Erythroblast (primary cell): Measurements from ENCODE around the gene KLHL5.
"Not testable (repeated sequence)": the region's sequence is repeated elsewhere in the genome, so short reads cannot be mapped to it uniquely, and the experiment has no call there.

Experiments
- DNase-seq, 2 experiments: peaks; one replicate each; lab custom pipeline; 2025; lab: John Stamatoyannopoulos, UW
- GATA1 ChIP-seq: IDR thresholded peaks from 2 replicates; pipeline ENCODE4 v1.6.1; 2011; ENCODE audit warnings: low read depth, mild to moderate bottlenecking, control low read depth, low read length, moderate library complexity
- POLR2A ChIP-seq: IDR thresholded peaks from 2 replicates; pipeline ENCODE4 v1.6.1; 2011; ENCODE audit warnings: mild to moderate bottlenecking, low read length

Gene KLHL5

GRCh38 chr4:39104255-39104654 is 42.2 kb downstream of the KLHL5 start:
- DNase-seq: no peak
- TF ChIP-seq POLR2A (no peak), GATA1 (no peak)

DNA sequence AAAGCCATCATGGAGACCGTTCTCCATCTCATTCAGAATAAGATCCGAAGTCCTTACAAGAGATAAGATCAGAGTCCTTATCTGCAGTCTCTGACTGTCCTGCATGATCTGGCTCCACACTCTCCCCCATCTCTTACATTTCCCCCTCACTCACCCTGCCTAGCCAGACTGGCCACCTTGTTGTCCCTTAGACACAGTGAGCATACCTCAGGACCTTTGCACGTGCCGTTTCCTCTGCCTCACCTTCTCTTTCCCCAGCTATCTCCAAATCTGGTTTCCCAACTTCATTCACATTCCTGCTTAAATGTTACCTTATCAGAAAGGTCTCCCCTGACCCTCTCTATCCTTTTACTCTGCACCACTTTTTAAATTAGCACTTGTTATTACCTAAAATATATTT is 44.0 kb downstream of the KLHL5 start:
- DNase-seq: no peak
- TF ChIP-seq POLR2A (no peak), GATA1 (no peak)

DNA sequence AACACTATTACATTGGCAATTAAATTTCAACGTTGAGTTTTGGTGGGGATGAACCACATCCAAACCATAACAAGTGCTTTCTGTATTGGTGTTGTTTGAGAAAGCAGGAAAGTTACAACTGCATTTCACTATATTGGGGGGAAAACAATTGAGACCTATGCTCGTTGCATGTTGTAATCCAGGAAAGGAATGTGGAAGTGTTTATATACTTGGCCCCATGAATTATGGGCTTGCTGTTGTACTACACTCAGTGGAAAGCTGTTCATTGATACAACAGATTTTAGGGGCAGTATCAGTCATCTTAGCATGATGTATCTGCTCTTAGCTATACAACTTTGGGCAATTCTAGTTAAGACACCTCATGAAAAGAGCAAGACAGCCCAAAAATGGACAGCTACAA is 52.4 kb downstream of the KLHL5 start:
- no peak for DNase-seq
- TF ChIP-seq GATA1: no peak
- no peak for TF ChIP-seq POLR2A

DNA sequence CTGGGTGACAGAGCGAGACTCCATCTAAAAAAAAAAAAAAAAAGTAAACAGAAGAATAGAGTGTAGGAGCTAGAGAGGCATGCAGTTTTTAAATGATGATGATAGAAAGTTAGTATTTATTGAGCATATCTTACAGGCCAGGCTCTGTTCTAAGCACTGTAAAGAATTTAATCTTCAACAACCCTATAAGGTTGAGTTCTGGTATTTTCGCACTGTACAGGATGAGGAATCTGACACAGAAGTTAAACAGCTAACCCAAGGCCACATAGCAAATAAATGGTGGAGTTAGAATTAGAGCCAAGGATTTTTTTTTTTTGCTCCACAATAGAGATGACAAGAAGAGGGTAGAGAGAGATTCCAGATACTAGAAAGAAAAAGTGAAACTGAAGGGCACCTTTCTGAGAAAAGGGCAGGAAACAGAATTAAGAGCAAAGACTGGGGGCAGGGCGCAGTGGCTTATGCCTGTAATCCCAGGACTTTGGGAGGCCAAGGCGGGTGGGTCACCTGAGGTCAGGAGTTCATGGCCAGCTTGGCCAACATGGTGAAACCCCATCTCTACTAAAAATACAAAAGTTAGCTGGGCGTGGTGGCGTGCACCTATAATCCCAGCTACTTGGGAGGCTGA is 56.1 kb downstream of the KLHL5 start:
- TF ChIP-seq POLR2A (no peak), GATA1 (no peak)
- DNase-seq: no peak

GRCh38 chr4:39120418-39120817 is 58.4 kb downstream of the KLHL5 start:
- TF ChIP-seq POLR2A: no peak
- no peak for DNase-seq

DNA sequence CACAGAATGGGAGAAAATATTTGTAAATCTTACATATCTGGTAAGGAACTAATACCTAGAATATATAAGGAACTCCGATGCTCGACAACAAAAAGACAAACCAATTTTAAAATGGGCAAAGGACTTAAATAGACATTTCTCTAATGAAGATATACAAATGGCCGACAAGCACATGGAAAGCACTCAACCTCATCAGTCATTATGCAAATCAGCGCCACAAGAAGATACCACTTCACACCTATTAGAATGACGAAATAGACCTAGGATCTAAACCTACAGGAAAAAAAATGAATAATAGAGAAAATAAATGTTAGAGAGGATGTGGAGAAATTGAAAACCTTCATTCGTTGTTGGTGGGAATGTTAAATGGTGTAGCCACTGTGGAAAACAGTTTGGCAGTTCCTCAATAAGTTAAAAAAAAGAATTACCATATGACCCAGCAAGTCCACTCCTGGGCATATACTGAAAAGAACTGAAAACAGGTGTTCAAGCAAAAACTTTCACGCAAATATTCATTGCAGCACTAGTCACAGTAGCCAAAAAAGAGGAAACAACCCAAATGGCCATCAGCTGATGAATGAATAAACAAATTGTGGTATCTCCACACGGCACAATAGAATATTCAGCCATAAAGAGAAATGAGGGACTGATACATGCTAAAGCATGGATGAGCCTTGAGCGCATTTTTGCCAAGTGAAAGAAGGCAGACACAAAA is 63.0 kb downstream of the KLHL5 start:
- TF ChIP-seq GATA1 (no peak), POLR2A (no peak)

DNA sequence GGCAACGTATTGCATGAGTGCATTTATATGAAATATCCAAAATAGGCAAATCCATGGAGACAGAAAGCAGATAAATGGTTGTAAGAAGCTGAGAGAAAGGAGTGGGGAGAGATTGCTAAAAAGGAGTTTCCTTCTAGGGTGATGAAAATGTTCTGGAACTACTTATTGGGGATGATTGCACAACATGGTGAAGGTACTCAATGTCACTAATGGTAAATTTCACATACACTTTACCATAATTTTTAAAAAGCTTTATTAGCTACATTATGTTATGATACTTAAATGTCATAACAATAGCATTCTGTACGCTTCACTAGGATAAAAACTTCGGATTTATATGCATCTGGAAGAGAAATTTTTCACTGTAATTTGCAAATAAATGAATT is 63.6 kb downstream of the KLHL5 start:
- no peak for DNase-seq
- no peak for TF ChIP-seq GATA1
- TF ChIP-seq POLR2A: no peak

More for the DNA sequence above, 63.0 kb downstream of the KLHL5 start:
- no peak for DNase-seq

DNA sequence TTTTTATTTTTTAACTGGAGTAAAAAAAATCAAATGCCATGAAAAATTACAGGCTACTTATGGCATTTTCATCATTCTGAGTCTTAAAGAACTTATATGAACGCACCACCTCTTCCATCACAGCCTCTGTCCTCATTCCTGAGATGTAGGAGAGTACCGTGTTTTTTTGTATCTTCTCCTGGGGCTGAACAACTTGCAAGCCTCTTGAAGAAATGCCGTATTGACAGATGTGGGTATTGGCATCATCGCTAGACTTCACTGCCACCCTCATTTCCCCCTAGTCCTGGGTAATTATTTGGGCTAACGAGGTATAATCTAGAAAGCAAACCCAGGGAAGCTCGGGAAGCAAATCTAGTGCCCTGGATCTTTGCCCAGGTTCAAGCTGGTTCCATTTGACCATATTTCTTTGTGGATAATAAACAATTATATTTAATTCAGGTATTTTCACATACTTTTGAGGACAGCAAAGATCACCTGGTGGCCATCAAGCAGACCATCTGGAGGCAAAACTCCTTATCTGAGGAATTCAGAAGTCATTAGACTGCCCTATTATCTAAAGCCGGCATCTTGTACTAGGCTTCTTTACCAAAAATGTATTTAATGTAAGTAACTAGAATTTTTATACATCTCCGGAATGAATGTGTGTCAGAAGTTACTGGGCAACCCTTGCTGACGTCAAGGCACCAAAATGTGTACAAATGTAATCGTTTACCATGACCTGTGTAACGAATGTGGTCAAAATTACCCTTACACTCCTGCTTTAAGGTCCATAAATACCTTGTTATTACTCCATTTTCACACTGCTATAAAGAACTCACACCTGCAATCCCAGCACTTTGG is 64.4 kb downstream of the KLHL5 start:
- no peak for TF ChIP-seq GATA1
- no peak for TF ChIP-seq POLR2A
- peak in 1 of 2 experiments; percentile 38 for DNase-seq

GRCh38 chr4:39133623-39134022 is 71.6 kb downstream of the KLHL5 start:
- TF ChIP-seq POLR2A: no peak
- no peak for TF ChIP-seq GATA1
- DNase-seq: no peak

DNA sequence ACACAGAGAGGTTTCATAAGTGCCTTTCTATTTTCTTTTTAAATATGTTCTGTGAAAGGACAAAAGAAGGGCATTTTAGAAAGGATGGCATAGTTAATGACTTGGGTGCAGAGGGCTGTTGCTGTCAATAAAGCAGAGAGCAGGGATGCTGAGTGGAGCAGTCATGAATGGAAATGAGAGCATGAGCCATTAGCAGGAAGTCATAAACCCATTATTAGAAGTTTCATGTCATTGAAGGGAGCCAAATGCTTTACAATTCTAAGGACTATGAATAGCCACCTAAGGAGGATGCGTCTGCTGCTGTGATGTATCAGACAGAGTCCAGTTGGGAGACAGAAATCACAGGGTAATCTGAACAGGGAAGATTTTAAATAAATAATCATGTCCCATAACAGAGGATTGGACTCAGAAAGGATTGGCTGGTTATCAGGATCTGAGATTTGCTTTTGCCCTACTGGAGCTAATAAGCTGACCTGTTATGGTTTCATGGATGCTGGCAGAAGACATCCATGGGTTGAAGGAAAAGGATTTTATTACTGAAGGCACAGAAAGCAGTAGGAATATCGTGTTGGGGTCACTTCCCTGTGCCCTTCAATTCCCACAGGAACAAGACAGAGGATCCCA is 72.8 kb downstream of the KLHL5 start:
- TF ChIP-seq GATA1: no peak
- no peak for TF ChIP-seq POLR2A

DNA sequence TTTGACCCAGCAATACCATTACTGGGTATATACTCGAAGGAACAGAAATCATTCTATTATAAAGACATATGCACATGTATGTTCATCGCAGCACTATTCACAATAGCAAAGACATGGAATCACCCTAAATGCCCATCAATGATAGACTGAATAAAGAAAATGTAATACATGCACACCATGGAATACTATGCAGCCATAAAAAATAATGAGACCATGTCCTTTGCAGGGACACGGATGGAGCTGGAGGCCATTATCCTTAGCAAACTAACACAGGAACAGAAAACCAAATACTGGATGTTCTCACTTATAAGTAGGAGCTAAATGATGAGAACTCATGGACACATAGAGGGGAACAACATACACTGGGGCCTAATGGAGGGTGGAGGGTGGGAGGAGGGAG is 76.2 kb downstream of the KLHL5 start:
- not testable (repeated sequence) for DNase-seq

More for the DNA sequence above, 72.8 kb downstream of the KLHL5 start:
- no peak for DNase-seq

- TF ChIP-seq POLR2A: no peak
- DNase-seq: no peak
These were observed 84.2 kb downstream of the KLHL5 start for GRCh38 chr4:39146211-39146610.

DNA sequence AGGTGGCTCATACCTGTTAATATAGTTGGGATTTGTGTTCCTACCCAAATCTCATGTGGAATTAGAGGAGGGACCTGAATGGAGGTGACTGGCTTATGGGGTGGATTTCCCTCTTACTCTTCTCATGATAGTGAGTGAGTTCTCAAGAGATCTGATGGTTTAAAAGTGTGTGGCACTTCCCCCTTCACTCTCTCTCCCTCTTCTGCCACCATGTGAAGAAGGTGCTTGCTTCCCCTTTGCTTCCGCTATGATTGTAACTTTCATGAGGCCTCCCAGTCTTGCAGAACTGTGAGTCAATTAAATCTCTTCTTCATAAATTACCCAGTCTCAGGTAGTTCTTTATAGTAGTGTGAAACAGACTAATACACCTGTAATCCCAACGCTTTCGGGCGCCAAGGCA is 92.0 kb downstream of the KLHL5 start:
- DNase-seq: no peak
- TF ChIP-seq POLR2A (no peak), GATA1 (no peak)

DNA sequence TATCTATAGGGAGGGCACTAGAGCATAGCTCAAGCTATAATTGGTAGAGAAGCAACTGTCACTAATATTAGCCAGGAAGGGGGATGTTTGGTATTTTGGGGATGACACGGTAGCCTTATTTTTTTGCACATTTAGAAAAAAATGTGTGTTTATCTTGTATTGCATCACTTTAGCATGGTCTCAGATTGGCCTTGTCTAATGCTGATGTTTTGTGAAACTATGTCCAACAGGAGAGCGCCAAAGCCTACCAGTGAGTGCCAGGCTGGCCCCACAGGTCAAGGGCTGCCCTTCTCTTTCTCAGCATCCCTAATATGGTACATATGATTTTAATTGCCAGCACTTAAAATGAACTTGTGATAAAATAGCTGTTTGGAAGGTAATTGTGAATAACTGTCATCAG is 95.5 kb downstream of the KLHL5 start:
- TF ChIP-seq GATA1: no peak
- no peak for TF ChIP-seq POLR2A
- DNase-seq: no peak
